ENCODE results near the gene CHST13. TPM values are rescaled to one million over a fixed set of nuclear protein-coding genes. Genes with fewer than 3 reads are reported as not detected.

CHST13 gene
- total RNA-seq, 3 donors from 2014 or later, result 0.29 to 0.80 TPM; not detected in 1

DNA sequence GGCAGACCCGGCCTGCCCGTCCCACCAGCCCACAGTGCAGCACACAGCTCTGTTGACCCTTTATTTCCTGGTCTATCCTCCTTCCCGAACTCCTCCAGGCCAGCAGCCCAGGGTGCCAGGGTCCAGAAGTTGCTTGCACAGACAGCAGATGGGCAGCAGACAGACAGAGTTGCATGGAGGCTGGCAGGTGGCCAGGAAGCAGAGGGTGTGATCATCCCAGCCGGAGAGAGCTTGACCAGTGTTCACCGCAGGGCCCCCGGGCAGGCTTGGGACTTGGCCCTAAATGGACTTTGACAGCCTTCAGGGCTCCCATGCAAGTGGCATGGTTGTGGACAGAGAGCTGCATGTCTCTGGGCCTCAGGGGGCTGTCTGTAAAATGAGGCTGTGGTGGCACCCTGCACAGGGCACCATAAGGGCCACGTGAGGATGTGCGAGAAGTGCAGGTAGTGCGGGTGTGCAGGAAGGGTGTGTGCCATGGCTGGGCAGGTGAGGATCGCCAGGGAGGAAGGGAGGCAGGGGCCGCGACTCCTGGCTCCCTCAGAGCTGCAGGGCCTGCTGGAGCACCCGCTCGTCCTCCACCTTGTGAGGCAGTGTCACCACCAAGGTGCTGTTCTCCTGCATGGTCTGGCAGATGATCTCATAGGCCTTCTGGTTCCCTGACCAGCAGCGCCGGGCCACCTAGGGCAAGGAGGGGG lies 42.0 kb upstream of the CHST13 start:
- intact Hi-C loops (cut with DNase I; ENCODE audit: low total_unique reads), result no loop called here
- DNase-seq (ENCODE audit: low spot score in 2 of 2), result no peak
- Histone ChIP-seq H3K27me3 (no peaks in the 10 kb centered on the region), H3K4me1 (peaks cover 0 to under 1% of the 10 kb centered on the region in 2 donors), H3K36me3 (no peaks in the 10 kb centered on the region), H3K27ac (no peak overlapping the region), H3K4me3 (no peak overlapping the region), H3K9me3 (no peaks in the 10 kb centered on the region)
- TF ChIP-seq CTCF (IDR thresholded peaks at IDR 0.05), result no peak
- TF ChIP-seq POLR2A (IDR thresholded peaks at IDR 0.05), result no peak
- TF ChIP-seq POLR2AphosphoS5 (IDR thresholded peaks at IDR 0.05), result no peak

DNA sequence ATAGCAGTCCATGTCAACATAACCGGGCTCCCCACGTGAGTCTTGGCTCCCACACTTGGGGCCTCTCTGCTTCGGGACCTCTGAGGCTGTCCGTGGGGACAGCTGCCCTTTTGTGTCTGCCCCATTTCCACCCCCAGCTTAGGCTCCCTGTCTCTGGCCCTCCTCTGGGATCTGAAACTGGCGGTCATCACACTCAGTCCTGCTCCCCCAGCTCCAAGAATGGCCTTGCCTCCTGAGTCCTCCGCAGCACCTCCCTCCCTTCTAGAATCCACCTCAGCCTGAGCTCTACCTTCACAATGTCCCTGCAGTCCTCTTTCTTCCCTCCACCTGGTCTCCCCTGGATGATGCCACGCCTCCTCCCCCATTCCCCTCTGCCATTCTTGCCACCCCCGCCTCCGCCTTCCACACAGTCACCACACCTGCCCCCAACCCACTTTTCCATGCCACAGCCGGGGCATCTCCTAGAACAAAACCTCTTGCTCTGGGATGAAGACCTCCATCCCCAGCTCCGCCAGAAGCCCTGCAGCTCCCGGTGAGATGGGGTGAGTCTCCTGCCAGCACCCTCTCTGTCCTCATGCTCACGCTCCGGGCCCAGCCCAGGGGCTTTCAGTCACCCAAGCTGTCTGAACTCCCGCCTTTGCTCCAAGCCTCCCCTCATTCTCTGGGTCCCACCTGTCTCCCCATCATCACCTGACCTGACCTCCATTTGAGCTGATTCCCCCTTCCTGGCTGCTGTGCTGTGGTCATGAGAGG lies 41.3 kb upstream of the CHST13 start:
- Histone ChIP-seq H3K4me3 (no peak overlapping the region), H3K27me3 (no peaks in the 10 kb centered on the region), H3K4me1 (no peaks in the 10 kb centered on the region), H3K36me3 (no peaks in the 10 kb centered on the region), H3K27ac (no peak overlapping the region), H3K9me3 (no peaks in the 10 kb centered on the region)
- TF ChIP-seq POLR2AphosphoS5 (IDR thresholded peaks at IDR 0.05), result no peak
- no peak for TF ChIP-seq CTCF (IDR thresholded peaks at IDR 0.05)
- no peak for TF ChIP-seq POLR2A (IDR thresholded peaks at IDR 0.05)
- intact Hi-C loops (cut with DNase I; ENCODE audit: low total_unique reads), result no loop called here
- DNase-seq (ENCODE audit: low spot score in 2 of 2), result no peak

DNA sequence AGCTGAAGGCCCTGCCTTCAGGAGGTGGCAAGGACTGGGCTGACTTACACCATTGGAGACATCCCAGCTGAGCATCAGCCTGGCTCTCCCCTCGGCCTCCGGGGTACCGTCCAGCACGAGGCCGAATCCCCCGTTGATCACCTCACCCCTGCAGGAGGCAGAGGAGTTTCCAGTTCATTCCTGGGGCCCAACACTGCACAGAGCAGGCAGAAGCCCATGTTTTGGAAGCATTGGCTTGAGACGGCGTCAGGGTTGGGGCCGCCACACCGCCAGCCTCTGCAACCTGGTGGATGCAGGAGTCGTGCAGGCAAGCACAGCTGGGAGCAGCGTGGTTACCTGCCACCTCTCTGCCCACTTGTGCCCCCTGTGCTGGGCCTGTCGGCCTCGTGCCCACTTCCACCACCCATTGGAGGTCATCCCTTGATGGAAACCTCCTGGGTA lies 40.6 kb upstream of the CHST13 start:
- no peaks in the 10 kb centered on the region for H3K36me3 ChIP-seq

GRCh38 chr3:126484148-126484547 lies 39.8 kb upstream of the CHST13 start:
- TF ChIP-seq POLR2A (IDR thresholded peaks at IDR 0.05), result no peak
- no peak for TF ChIP-seq CTCF (IDR thresholded peaks at IDR 0.05)
- no peak for TF ChIP-seq POLR2AphosphoS5 (IDR thresholded peaks at IDR 0.05)
- Histone ChIP-seq H3K4me3 (no peak overlapping the region), H3K27me3 (no peaks in the 10 kb centered on the region), H3K36me3 (no peaks in the 10 kb centered on the region), H3K9me3 (no peaks in the 10 kb centered on the region), H3K27ac (no peak overlapping the region), H3K4me1 (no peaks in the 10 kb centered on the region)
- intact Hi-C loops (cut with DNase I; ENCODE audit: low total_unique reads), result no loop called here
- DNase-seq (ENCODE audit: low spot score in 2 of 2), result no peak

More for the DNA sequence above, 40.6 kb upstream of the CHST13 start:
- no peaks in the 10 kb centered on the region for H3K9me3 ChIP-seq
- H3K4me3 ChIP-seq, result no peak overlapping the region
- H3K4me1 ChIP-seq, result no peaks in the 10 kb centered on the region
- no peak for TF ChIP-seq CTCF (IDR thresholded peaks at IDR 0.05)
- no peak for TF ChIP-seq POLR2AphosphoS5 (IDR thresholded peaks at IDR 0.05)
- TF ChIP-seq POLR2A (IDR thresholded peaks at IDR 0.05), result no peak
- H3K27me3 ChIP-seq, result no peaks in the 10 kb centered on the region
- H3K27ac ChIP-seq, result no peak overlapping the region
- intact Hi-C loops (cut with DNase I; ENCODE audit: low total_unique reads), result no loop called here
- DNase-seq (ENCODE audit: low spot score in 2 of 2), result no peak

DNA sequence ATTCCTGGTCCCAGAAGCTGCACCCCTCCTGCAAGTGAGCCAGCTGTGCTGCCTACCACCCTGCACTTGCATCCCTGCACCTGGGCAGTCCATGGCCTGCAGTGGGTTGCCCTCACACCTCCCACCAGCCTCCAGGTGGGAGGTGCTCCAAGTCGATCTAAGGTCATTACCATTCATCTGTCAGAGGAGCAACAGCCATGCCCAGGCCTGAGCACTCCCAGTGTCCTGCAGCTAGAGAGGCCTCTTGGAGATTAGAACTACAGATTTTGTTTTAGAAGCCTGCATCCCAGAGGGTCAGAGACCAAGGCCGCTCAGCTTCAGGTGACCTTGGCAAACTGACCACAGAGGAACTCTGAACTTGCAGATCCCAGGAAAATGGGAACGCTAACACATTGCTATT lies 39.3 kb upstream of the CHST13 start:
- H3K4me3 ChIP-seq, result no peak overlapping the region
- intact Hi-C loops (cut with DNase I; ENCODE audit: low total_unique reads), result no loop called here
- no peaks in the 10 kb centered on the region for H3K27me3 ChIP-seq
- H3K4me1 ChIP-seq, result no peaks in the 10 kb centered on the region
- DNase-seq (ENCODE audit: low spot score in 2 of 2), result no peak
- no peaks in the 10 kb centered on the region for H3K9me3 ChIP-seq
- H3K27ac ChIP-seq, result no peak overlapping the region
- no peak for TF ChIP-seq POLR2AphosphoS5 (IDR thresholded peaks at IDR 0.05)
- H3K36me3 ChIP-seq, result no peaks in the 10 kb centered on the region
